ENCODE data around the gene UBE2O.

UBE2O gene

GRCh38 chr17:76422860-76423259, 30.1 kb downstream of the UBE2O start:
- TF ChIP-seq EZH2phosphoT487 (IDR thresholded peaks at IDR 0.05; ENCODE audit: borderline replicate concordance, low read length) (no peak), CTCF (IDR thresholded peaks at IDR 0.05; ENCODE audit: low read depth, low read length, poor library complexity, severe bottlenecking) (no peak)
- peaks cover 92% of the 10 kb centered on the region for H3K4me1 ChIP-seq (ENCODE audit: control insufficient read depth, low read length)
- H3K9me3 ChIP-seq (ENCODE audit: control insufficient read depth, insufficient read depth, low read length) = no peaks in the 10 kb centered on the region
- H3K27me3 ChIP-seq (ENCODE audit: control insufficient read depth, low read length) = no peaks in the 10 kb centered on the region
- H3K9me2 ChIP-seq (replicated peaks; ENCODE audit: control insufficient read depth, low read length) = no peaks in the 10 kb centered on the region
- H3K4me3 ChIP-seq (ENCODE audit: low read length) = peak overlapping the region; percentile 55
- H3F3A ChIP-seq (ENCODE audit: control insufficient read depth, insufficient read depth) = peaks cover 19% of the 10 kb centered on the region
- H3K27ac ChIP-seq (ENCODE audit: low read depth, low read length) = peak overlapping the region; percentile 60
- peaks cover 89% of the 10 kb centered on the region for H3K79me2 ChIP-seq (ENCODE audit: control insufficient read depth, low read length)
- H3K4me2 ChIP-seq (ENCODE audit: low read length) = peak overlapping the region; percentile 71
- peaks cover 22% of the 10 kb centered on the region for H3K36me3 ChIP-seq (ENCODE audit: control insufficient read depth, low read length)
- H4K20me1 ChIP-seq (ENCODE audit: control insufficient read depth, insufficient read depth, low read depth, low read length) = no peaks in the 10 kb centered on the region

DNA sequence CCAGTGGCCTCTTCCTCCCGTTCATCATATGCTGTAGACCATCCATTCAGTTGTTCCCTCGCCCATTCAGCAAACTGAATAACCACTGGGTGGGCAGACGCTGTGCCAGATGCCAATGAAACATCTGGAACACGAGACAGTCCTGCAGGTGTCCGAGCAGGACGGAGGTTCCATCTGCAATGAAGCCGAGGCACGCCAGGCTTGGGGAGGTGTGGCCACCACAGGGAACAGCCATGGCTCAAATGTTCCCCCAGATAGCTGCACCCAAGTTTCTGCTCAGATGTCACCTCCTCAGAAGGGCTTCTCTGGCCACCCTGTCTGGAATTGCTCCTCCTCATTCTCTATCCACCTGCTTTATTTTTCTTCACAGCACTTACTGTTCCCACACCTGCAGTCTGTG, 30.5 kb downstream of the UBE2O start:
- Histone ChIP-seq H3K27me3 (ENCODE audit: control insufficient read depth, low read length) (no peaks in the 10 kb centered on the region), H3K79me2 (ENCODE audit: control insufficient read depth, low read length) (peaks cover 91% of the 10 kb centered on the region), H4K20me1 (ENCODE audit: control insufficient read depth, insufficient read depth, low read depth, low read length) (no peaks in the 10 kb centered on the region), H3K9me2 (replicated peaks; ENCODE audit: control insufficient read depth, low read length) (no peaks in the 10 kb centered on the region), H3K4me2 (ENCODE audit: low read length) (peak overlapping the region; percentile 71), H3F3A (ENCODE audit: control insufficient read depth, insufficient read depth) (peaks cover 18% of the 10 kb centered on the region), H3K9me3 (ENCODE audit: control insufficient read depth, insufficient read depth, low read length) (no peaks in the 10 kb centered on the region), H3K27ac (ENCODE audit: low read depth, low read length) (peak overlapping the region; percentile 60), H3K4me3 (ENCODE audit: low read length) (peak overlapping the region; percentile 55), H3K4me1 (ENCODE audit: control insufficient read depth, low read length) (peaks cover 94% of the 10 kb centered on the region), H3K36me3 (ENCODE audit: control insufficient read depth, low read length) (peaks cover 25% of the 10 kb centered on the region)
- no peak for TF ChIP-seq CTCF (IDR thresholded peaks at IDR 0.05; ENCODE audit: low read depth, low read length, poor library complexity, severe bottlenecking)

DNA sequence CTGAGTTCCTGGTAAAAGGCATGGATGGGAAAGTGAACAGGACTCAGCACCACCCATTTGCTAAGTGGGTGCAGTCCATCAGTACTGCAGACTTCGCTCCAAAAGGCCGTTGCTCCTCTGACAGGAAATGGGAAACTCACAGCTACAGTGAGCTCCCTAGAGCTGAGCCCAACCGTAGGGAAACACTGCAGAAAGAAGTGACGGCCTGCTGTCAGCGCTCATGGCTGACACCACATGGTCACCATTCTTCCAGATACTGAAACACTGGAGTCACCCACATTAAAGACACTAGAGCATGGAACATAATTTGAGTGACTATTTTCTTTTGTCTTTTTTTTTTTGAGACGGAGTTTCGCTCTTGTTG, 31.9 kb downstream of the UBE2O start:
- Histone ChIP-seq H3K4me1 (ENCODE audit: control insufficient read depth, low read length) (peaks cover 91% of the 10 kb centered on the region), H3K9me3 (ENCODE audit: control insufficient read depth, insufficient read depth, low read length) (no peaks in the 10 kb centered on the region), H3K9me2 (replicated peaks; ENCODE audit: control insufficient read depth, low read length) (no peaks in the 10 kb centered on the region), H3K36me3 (ENCODE audit: control insufficient read depth, low read length) (peaks cover 31% of the 10 kb centered on the region), H3K27me3 (ENCODE audit: control insufficient read depth, low read length) (no peaks in the 10 kb centered on the region), H4K20me1 (ENCODE audit: control insufficient read depth, insufficient read depth, low read depth, low read length) (no peaks in the 10 kb centered on the region), H3K79me2 (ENCODE audit: control insufficient read depth, low read length) (peaks cover 91% of the 10 kb centered on the region), H3K4me2 (ENCODE audit: low read length) (peak overlapping the region; percentile 84), H3K27ac (ENCODE audit: low read depth, low read length) (peak overlapping the region; percentile 79), H3K4me3 (ENCODE audit: low read length) (peak overlapping the region; percentile 69), H3F3A (ENCODE audit: control insufficient read depth, insufficient read depth) (peaks cover 12% of the 10 kb centered on the region)
- no peak for TF ChIP-seq CTCF (IDR thresholded peaks at IDR 0.05; ENCODE audit: low read depth, low read length, poor library complexity, severe bottlenecking)
- no peak for TF ChIP-seq EZH2phosphoT487 (IDR thresholded peaks at IDR 0.05; ENCODE audit: borderline replicate concordance, low read length)
